Left lobe of liver (tissue), 2 donors: ENCODE data around the gene TPPP. TPM values are rescaled to one million over a fixed set of nuclear protein-coding genes. Genes with fewer than 3 reads are reported as not detected.
"Not testable (repeated sequence)": the region's sequence is repeated elsewhere in the genome, so short reads cannot be mapped to it uniquely, and the experiment has no call there.

Experiments used
- ATAC-seq: fragments of 200-7000 bp; cut with Tn5 transposase; one replicate; pipeline ENCODE4 v1.9.1; 2020; ENCODE audit warnings: mild to moderate bottlenecking, moderate library complexity
- DNase-seq: peaks from one replicate; pipeline ENCODE4 v3.0.0-alpha.2; 2020; ENCODE audit warnings: low spot score
- total RNA-seq: library from RNA; stranded (reverse); gene quantifications from one replicate; pipeline ENCODE4 v1.2.1, GENCODE V29; 2021
- donor health status: DM: no; HTN: no; CAD: no; lungs with moderate emphysema.
- donor health status: DM: no; HTN: yes; CAD: no.

The TPPP gene
- total RNA-seq, 1 donor from 2014 or later, result 4.1 TPM

DNA sequence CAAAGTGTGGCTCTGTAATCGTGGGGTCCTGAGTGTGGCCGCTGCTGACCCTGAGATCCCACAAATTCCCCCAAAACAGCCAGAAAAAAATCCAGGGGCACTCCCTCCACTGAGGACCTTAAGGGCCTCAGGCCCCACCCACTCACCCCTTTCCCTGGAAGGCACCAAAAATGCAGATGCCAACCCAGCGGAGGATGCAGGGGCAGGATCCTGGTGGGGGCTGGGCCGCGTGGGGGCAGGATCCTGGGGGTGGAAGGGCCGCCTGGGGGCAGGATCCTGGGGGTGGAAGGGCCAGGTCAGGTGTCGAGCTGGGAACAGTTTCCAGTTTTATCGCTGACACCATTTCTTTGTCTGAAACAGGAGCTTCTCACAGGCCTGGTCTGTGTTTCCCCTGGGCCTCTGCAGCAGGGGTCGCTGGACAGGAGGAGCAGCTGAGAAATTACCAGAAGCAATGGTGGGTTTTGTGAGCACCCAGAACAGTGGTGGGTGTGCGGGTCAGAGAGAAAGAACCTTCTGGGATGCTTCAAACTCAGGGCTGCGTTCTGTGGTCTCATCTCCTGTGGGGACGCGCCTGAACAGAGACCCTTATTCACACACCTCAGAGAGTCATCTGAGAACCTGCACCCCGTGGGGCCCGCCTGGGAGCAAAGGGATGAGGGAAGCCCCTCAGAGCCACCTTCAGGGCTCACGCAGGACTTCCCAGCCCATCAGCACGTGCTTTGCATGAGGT lies 13.8 kb downstream of the TPPP start:
- not testable (repeated sequence) for ATAC-seq, DNase-seq

DNA sequence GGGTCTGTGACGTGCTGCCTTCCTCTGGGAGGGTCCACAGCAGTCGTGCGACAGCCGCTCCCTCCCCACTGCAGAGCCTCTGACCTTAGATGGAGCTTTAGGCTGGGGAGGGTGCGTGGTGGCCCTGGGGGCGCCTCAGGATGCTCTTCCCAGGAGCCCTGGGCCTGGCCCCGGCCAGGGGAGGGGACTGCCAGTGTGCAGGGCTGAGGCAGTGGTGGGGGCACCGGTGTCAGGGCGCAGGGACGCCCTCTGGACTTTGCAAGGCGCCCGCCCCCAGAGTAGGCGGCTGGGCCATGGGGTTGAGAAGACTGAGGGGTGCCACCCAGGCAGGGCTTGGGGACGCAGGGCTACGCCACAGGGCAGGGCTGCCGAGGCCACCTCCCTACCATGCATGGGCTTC lies 14.6 kb downstream of the TPPP start:
- DNase-seq, ATAC-seq: not testable (repeated sequence)

DNA sequence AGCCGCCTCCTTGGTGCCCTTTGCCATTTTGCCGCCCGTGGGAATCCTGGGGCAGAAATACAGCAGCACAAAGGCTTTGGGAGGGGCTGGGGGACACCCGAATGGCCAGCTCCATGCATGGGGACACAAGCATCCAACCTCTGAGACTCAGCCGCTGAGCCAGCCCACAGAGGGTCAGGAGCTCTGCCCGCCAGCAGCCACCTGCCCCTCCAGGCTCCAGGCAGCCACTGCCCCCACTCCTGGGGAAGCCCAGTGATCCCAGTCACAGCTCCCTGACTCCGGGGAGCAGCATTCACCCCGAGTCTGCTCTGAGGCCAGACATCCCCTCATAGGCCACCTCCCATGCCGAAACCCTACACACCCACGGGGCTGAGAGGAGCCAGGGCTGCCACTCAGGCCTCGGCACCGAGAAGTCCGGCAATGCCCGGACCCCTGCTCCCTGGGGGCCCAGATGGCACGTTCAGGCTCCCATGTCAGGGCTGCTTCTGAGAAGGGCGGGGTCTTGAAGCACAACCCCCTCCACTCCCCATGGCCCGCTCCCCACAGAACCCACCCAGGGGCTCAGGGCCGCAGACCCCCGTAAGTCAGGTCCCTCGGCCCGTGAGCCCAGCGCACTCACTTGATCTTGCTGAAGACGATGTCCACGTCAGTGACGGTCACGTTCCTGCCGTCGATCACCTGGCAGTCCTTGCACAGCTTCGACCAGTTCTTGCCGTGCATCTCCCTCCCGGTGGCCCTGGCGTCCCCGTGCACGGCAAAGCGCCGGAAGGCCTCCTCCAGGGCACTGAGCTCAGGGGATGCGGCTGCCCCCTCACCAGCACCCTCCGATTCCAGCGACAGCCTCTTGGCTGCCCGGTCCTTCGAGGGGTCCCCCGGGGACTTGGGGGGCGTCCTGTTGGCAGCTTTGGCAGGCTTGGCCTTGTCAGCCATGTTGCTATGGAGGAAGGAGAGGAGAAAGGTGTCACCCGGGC lies 15.7 kb downstream of the TPPP start:
- DNase-seq (no peak), ATAC-seq (no peak)

DNA sequence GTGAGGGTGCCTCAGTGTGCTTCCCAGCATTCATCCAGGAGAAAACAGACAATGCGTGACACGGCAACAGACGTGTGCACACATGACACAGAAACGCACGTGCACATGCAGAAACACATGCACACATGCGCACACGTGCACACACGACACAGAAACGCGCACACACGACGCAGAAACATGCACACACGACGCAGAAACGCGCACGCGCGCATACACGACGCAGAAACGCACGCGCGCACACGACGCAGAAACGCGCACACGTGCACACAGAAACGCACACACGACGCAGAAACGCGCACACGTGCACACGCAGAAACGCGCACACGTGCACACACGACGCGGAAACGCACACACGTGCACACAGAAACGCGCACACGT lies 16.5 kb downstream of the TPPP start:
- no peak for ATAC-seq
- no peak for DNase-seq

GRCh38 chr5:675871-676698 lies 17.1 kb downstream of the TPPP start:
- no peak for ATAC-seq
- DNase-seq, result no peak

DNA sequence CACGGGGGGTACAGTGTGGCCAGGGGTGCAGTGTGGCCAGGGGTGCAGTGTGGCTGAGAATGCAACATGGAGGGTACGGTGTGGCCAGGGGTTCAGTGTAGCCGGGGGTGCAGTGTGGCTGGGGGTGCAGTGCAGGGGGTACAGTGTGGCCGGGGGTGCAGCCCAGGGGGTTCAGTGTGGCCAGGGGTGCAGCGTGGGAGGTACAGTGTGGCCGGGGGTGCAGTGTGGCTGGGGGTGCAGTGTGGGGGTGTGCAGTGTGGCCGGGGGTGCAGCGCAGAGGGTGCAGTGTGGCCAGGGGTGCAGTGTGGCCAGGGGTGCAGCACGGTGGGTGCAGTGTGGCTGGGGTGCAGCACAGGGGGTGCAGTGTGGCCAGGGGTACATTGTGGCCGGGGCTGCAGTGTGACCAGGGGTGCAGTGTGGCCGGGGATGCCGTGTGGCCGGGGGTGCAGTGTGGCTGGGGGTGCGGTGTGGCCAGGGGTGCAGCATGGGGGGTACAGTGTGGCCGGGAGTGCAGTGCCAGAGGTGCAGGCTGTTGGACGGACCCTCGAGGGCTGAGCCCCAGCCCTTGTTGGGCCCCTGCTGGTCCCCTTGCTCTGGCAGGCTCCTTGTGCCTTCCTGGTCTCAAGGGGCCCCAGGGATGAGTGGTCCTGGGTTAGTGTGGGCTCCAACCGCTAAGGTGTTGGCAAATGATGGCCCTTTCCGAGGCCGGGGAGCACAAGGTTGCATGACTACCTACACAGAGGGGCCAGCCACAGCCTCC lies 17.9 kb downstream of the TPPP start:
- ATAC-seq (no peak), DNase-seq (no peak)

DNA sequence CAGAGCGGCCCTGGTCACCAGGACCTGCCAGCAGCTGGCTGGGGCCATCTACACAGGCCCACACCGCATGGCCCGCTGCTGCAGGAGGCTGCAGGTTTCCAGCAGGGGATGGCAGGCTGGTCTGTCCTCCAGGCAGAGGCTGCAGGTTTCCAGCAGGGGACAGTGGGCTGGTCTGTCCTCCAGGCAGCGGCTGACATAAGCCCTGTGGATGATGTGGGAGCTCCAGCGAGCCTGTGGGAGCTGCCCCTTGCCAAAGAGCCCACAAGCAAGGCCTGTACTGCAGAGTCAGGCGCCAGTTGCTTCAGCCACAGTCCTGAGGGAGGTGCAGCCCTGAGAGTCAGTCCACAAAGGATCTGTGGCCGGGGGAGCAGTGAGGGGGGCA lies 18.5 kb downstream of the TPPP start:
- ATAC-seq, result no peak
- no peak for DNase-seq

DNA sequence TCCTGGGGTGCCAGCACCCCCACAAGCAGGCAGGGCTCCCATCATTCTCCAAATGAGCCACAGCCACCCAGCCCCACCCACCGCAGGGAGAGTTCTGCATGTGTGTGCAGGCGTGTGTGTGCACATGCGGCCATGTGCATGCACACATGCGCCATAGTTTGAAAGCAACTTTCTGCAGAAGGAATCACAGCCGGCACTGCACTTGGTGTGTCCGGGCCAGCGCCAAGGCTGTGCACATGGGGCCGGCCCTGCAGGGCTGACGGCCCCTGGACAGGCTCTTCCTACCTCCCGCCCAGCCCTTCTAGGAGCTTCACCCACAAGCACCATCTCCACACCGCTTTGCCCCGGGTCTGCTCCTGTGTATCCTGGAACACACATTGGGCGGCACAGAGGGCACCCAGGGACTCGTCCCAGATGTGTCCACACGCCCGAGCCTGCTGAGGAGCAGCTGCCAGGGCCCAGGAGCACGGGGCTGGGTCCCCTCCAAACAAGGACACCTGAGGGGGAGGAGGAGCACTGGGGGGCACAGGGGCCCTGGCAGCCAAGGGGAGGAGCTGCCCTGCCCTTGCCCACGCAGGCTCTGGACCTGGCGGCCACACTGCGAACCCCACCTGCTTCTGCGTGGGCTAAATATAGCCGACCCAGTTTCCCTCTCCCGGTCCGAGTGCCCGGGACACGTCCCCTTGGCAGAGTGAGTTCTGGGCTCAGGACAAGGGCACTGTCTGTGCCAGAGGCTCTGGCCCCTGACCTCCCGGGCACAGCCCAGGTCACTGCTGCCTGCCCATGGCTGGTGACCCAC lies 19.1 kb downstream of the TPPP start:
- peak; percentile 95 for DNase-seq
- ATAC-seq, result peak; percentile 74

DNA sequence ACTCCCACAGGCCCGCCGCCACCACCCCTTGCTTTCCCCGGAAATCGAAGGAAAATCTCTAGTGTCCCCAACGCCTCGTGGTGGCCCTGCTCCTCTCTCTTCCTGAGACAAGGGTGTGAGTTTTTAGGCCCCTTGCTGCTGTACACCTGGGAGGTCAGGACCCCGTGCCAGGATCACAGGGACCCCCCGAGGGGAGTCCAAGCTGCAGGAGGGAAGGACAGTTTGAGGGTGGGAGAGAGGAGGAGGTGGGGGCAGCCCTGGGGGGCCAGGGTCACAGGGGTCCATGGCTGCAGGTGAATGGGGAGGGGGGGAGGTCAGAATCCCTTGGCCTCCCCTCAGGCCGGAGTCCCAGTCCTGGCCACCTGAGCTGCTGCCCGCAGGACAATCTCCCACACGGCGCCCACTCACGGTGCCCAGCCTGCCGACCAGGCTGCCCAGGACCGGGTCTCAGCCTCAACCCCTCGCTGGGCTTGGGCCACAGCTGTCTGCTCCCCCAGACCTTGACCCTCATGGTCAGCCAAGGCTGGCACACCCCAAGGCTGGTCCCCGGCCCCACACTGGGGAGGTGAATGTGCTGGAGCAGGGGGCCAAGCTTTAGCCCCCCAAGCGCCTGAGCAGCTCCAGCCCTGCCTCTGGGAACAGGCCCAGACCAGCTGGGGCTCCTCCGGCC lies 19.9 kb downstream of the TPPP start:
- ATAC-seq (no peak), DNase-seq (no peak)

DNA sequence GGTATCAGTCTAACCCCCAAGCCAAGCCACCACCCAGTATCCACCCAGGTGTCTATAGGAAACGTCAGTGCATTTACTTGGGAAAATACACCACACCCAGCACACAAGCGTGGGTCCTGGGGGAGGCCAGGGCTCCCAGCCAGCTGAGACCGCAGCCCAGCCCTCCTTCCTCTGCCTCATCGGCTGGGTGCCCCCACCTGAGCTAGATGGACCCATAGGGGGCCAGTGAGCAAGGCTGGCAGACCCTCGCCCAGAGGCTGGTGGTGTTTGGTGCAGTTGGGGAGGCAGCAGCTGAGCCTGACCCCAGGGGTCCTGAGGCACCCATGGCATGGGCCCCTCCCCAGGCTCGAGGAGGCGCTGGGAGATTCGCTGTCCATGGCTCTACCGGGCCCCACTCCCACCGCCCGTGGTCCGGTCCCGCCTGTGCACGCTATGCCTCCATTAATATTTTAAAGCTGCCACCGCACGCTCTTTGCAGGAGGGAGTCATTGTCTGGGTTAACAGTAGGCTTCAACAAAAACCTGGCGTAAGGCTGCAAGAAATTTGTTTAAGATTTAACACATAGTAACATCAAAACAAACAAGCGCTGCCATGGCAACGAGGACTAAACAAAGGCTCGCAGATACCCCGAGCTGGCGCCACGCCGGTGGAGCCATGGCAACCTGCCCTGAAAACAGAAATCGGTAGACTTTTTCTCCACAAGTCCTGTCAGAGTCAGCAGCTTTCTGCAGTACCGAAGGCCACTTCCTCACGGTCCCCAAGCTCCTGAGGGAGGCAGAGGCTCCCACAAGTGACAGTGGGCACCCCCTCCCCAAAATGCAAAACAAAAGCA lies 20.6 kb downstream of the TPPP start:
- ATAC-seq, result no peak
- DNase-seq, result peak; percentile 88

- peak; percentile 65 for ATAC-seq
- DNase-seq, result peak; percentile 88
These were observed 21.5 kb downstream of the TPPP start for GRCh38 chr5:671459-672328.

DNA sequence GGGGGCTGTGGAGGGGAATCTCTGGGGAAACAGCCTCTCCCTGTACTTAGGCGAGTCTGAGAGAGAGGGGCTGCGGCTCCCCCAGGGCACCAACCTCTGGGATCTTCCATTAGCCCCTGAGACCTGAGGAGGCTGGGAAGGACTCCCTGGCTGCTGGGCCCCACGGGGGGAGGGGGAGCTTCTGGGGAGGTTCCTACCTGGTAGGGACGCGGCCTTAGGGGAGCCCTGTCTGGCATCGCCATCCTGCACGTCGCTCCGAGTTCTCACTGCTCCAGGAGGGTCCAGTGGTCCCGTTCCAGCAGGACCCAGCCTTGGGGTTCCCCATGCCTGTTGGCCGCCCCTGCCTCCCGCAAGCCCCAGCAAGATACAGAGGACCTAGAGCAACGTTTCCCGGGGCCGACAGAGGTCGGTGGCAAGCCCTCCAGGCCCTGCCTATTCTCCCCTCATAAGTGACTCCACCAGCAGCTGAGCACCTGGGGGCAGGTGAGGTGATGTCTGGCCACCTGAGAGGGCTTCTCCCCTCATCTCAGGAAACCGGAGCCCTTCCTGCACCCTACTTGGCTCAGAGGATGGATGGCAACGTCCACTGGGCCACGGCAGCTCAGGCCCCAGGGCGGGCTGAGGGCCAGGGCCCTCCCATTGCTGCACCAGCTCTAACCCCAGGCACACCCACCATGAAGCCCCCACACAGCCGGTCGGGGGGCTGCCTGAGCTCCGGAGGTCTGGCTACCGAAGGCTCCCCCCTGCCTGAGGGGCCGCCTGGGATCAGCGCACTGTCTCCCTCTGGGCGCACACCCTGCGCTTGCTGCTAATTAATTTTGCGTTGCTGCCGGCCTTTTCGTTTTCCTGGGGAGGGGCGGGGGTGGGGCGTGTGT lies 22.5 kb downstream of the TPPP start:
- DNase-seq (no peak), ATAC-seq (no peak)

GRCh38 chr5:669842-670395 lies 23.2 kb downstream of the TPPP start:
- no peak for ATAC-seq
- no peak for DNase-seq

DNA sequence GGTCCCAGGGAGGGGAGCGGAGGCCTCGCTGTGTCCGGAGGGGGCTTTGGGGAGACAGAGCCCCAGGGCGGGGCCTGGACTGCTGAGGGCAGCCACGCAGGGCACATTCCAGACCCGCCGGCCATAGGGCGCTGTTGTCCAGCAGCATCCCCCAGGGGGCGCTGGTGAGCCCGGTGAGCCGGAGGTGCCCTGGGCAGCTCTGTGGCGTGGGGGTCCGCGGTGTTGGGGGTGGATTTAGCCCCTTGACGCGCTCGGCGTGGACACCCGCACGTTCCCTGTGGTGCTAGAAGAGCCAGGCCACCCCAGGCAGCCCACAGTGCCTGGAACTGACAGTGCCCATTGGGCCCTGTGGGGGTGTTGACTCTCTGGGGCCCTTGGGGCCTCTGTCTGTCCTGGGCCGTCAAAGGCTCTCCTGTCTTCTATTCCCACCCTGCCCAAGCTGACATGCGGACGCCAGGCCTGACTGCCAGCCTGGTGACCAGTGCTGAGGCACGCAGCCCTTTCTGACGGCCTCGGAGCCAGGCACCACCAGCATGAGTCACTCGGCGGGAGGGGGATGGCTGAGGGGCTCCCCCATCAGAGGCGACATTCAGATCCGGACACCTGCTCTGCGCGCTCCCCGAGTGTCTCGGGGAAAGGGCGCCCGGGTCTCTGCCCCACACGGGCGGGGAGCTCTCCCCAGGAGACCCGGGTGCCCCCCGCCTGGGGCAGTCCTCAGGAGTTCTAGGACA lies 23.9 kb downstream of the TPPP start:
- no peak for ATAC-seq

DNA sequence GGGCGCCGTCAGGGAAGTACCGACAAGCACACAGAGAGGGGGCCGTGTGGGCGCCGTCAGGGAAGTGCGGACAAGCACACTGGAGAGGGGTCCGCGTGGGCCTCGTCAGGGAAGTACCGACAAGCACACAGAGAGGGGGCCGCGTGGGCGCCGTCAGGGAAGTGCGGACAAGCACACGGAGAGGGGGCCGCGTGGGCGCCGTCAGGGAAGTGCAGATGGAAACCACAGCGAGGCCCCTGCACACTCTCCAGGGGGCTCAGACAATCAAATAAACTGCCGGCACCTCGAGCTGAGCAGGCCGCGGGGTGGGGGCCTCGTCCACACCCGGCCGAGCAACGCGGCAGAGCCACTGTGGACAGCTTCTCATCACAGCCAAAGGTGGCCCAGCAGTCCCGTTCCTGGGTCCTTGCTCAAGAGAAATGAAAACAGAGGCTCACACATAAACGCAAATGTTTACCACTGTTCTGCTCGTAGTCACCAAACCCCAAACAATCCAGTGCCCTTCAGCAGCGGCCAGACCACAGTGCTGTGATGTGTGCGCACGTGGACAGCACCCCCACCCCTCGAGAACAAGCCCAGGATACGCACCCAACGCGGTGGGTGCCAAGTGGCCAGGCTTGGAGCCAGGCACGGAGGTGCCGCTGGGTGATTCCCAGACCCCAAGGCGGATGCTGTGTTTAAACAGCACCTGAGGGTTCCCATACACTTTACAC lies 24.7 kb downstream of the TPPP start:
- no peak for DNase-seq

More for the DNA sequence above, 23.9 kb downstream of the TPPP start:
- no peak for DNase-seq

More for the DNA sequence above, 24.7 kb downstream of the TPPP start:
- no peak for ATAC-seq
